ENCODE results near the gene TARBP1.

DNA sequence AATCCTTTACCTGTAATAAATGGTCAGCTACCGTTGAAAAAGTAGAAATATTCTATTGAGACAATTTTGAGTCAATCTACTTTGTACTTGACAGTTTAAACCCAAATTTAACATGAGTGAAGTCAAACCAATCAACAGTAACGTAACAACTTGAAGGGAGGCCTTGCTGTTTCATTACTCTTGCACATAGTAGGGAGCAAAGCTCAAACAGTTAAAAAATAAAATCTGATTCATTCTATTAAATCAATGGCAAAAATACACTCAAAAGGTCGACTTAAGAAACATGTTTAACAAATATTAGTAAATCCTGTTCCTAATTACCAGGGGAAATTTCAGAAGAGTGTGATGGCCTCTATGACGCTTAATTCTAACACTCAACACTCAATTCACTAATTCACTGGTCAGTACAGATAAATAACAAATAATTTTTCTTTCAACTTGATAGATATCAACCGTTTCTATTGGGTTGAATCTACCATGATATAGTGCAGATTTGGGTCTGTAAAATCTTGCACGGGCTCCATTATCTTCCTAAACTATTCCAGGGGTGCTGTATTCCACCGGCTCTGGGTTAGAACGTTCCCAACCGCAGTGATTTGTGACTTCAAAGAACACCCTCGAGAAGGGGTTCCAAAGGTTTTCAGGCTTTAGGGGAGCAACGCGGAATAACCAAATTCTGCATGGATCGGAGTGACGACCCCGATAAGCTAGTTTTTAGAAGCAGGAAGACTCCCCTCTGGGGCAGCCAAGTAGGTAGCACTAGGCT lies 1.4 kb downstream of the TARBP1 start:
- TF ChIP-seq EZH2 (IDR thresholded peaks at IDR 0.05; ENCODE audit: borderline replicate concordance, low read depth, low read length, severe bottlenecking): no peak
- TF ChIP-seq, protein P1, sequence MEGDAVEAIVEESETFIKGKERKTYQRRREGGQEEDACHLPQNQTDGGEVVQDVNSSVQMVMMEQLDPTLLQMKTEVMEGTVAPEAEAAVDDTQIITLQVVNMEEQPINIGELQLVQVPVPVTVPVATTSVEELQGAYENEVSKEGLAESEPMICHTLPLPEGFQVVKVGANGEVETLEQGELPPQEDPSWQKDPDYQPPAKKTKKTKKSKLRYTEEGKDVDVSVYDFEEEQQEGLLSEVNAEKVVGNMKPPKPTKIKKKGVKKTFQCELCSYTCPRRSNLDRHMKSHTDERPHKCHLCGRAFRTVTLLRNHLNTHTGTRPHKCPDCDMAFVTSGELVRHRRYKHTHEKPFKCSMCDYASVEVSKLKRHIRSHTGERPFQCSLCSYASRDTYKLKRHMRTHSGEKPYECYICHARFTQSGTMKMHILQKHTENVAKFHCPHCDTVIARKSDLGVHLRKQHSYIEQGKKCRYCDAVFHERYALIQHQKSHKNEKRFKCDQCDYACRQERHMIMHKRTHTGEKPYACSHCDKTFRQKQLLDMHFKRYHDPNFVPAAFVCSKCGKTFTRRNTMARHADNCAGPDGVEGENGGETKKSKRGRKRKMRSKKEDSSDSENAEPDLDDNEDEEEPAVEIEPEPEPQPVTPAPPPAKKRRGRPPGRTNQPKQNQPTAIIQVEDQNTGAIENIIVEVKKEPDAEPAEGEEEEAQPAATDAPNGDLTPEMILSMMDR (IDR thresholded peaks at IDR 0.05; ENCODE audit: borderline replicate concordance, extremely low read depth, low read length, poor library complexity, severe bottlenecking): no peak
